GM21360 (cell line): Measurements from ENCODE around the gene MLN.

Experiments used
- ATAC-seq: cut with Tn5 transposase; IDR thresholded peaks from one replicate; pipeline ENCODE4 v1.9.1; 2021; ENCODE audit warnings: mild to moderate bottlenecking, moderate library complexity; ENCODE audit not compliant: unreplicated experiment

Gene MLN

DNA sequence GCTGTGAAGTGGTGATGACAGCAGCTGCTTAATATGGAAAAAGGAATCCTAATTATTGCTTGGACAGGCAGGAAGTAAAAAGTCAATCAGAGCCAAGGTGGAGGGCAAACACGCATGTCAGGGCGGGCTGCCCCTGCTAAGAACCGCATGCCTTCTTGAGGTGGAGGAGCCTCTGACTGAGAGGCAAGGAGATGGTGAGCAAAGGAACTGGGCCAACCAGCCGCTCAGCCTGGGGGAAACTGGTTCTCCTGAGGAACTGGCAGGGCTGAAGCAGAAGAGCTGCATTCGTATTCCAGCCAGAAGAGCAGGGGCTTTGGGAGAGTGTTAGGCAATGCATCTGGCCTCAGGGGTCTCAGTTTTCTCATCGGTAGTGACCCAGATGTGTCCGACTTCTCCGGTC, 13.1 kb upstream of the MLN start:
- ATAC-seq = no peak

DNA sequence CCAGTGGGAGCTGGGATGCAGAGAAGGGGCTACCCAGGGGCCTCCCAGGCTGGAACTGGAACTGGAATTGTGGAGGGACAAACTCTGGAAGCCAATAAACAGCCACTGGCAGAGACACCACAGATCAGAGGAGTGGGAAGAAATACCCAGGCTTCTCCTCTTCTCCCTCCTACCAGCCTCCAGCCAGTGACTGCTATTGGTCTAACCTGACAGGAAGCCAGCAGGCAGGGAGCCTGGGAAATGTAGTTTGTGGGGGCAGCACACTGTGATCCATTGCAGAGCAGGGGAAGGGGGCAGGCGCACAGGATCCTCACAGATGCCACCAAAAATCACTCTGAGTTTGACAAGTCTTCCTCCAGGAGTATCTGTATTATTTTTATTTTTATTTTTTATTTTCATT, 12.1 kb upstream of the MLN start:
- no peak for ATAC-seq

DNA sequence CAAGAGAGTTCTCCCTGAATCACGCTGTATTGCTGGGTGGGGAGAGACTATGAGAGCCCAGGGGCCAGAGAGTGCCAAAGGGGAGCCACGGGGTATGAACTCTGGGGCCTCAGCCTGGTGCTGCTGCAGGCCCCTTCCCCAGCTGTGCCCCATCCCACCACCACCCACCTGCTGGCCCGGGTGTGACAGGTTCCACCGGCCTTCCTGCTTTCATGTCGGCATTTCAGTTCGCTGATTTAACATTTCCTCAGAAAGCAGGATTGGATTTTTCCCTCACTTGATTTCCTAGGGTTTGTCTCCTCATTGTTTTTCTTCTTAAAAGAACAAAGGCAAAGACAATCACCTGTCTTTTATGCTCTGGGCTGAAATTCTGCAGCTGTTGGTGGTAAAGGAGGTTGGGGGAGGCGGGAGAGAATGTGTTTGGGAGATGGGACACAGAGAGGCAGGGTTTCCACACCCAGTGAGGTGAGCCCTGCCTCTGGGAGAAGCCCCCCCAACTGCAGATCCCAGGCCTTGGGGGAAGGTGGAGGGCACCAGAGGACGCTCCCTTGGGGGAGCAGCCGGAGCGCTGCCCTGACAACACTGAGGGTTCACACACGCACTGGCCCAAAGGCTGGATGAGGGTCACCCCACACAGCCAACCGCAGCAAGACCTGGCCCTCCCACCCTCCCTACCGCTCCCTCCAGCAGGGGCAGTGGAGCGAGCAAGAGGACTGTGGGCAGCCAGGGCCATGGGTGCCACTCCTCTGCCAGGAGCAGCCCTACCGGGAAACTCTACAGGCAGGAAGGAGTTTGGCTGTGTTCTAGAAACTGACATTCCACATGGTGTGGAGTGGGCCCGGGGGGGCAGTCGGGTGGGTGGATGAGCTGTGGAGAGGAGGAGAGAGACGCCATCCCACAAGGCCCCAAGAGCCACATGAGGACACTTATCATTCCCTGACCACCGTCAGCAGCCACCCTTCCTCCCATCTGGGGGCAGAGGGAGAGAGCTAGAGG, 10.5 kb upstream of the MLN start:
- ATAC-seq = no peak

DNA sequence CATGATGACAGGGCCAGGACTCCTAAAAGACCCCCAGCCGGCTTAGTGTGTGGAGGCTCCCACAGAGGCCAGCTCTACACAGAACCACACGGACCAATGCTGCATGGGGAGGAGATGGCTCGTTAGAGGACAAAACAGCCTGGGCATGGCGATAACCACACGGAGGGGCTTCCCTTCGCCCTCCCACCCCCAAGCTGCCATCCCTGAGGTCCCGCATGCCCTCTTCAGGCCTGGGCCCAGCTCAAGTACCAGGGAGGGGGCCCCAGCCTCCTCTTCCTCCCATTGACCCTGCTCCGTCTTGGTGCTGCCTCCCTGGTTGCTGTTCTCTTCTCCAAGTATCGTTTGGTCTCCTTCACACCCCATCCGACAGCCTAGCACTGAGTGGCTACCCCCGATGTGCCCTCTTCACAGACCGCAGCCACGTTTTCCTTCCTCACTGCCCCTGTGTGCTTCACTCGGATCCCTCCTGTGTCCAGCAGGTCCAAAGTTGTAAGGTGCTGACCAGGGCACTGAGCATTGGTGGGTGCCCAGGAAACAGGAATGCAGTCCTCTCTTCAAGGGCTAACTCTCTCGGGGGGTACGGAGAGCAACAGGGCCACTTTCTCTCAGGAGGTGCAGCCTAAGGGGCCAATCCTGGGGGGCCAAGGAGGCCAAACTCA, 9.6 kb upstream of the MLN start:
- no peak for ATAC-seq

DNA sequence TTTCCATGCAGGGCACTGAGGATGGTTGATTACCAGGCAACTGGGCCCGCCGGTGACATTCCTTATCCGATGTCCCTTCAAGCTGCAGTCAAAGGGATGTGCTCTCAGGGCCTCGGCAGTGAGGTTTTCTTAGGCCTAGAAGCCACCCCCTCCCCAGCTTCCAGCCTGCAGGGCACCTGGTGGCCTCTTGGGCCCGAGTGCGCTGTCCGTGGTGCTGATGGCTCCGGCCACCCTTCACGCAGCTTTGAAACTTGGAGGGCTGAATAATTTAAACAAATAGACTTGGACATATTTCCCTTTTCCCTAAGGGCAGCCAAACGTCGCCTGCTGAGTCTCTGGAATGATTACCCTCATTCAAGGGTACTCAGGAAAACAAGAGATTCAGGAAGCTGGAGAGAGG, 8.9 kb upstream of the MLN start:
- ATAC-seq = no peak

DNA sequence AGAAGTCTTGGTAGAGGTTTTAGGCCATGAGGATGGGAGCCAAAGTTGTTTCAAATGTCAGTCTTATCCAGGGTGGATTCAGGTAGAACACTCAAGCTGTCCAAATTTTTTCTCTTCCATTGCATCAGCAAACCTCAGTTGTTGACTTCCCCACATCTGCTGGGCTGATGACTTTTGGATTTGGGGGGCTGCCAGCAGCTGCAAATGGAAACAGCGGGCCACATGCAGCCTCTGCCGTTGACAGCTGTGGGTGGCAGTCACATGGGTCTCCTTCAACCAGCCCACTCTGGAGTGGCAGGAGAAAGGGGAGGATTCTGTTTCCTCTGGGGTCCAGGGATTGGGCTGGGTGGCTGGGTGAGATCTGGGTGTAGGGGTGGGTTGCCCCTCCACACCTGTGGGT, 5.8 kb upstream of the MLN start:
- no peak for ATAC-seq

DNA sequence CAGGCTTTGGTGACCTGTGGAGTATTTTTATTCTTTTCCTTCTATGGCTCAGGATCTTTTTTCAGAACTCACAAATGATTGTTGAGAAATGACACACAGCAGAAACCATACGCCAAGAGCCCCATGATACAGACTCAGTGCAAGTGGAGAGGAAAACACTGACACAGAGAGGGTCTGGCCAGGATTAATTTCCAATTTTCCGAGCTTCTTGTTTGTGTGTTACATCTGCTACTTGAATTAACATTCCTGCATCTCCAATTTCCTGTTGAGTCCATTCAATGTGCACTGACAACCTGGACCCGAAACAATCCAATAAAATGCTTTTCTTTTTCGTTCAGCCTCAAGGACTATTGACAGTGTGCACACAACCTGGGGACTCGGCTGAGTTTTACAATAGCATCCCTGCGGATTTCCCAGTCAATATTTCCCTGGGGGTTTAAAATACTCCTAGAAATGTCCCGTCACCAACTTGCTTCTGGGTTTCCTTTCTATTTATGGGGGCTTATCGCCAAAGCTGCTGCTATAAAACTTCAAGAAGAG, 4.9 kb upstream of the MLN start:
- ATAC-seq = no peak

DNA sequence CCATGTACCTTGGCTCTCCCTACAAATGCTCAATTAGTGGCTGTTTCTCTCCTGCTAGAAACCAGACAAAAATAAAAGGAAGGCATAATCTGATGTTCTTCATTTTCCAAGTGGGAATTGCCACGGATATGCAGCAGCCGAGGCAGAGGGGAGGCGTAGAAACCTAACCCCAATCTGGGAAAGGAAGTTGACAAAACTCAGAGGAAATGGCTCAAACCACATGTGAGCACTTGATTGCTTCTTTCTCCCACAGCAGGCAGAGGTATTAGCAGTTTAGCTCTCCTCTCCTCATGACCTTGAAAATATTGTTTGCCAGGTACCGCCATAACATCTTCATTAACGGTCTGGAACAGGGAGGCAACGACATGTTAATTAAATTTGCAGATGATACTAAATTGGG, 3.8 kb upstream of the MLN start:
- no peak for ATAC-seq

DNA sequence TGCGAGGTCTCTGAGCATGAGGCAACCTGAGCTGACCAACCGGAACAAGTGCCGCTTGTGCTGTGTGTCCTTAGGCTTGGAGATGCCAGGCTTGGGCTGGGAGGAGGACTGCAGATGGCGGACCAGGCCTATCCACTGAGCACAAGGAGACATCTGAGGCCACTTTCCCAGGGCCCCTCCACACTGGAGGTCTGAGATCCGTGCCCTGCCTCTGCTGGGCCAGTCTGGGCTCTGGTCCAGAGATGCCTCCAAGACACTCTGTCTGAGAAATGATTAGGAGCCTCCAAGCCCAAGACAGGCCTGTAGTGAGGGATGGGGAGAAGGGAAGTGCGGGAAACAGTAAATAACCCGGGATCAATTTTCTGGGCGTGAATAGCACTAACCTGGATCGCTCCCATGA, 3.0 kb upstream of the MLN start:
- no peak for ATAC-seq

DNA sequence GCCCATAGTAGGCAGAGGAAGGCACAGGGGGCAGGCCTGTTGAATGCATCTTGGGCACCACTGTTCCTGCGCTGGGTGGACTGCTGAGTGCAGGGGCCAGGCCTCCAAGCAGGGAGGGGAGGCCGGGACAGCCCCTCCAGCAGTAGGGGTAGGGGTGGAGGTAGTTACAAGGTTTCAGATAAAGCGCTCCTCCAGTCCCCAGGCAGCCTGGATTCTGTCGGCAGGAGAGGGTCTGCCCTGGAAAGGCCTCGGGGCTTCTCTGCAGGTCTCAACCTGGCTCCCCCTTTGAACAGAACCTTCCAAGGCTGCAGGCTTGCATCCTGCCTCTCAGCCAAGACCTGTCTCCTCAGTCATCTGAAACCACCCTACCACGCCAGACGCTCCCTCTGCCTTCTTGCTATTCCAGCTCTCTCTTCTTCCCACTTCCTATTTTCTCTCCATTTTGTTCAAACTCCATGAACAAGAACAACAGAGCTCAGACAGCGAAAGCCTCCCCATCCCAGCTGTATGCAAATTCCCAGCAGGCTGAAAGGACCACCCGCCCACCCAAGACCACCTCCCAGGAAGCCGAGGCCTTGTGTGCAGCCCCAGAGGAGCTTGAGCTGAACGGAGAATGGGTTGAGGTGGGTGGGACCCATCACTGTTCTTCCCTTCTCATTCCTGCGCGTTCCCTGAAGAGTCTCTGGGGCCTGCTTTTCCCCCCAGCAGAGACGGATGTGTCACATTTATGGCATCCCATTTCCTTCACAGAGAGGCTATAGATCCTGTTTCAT, 1.4 kb downstream of the MLN start:
- no peak for ATAC-seq

DNA sequence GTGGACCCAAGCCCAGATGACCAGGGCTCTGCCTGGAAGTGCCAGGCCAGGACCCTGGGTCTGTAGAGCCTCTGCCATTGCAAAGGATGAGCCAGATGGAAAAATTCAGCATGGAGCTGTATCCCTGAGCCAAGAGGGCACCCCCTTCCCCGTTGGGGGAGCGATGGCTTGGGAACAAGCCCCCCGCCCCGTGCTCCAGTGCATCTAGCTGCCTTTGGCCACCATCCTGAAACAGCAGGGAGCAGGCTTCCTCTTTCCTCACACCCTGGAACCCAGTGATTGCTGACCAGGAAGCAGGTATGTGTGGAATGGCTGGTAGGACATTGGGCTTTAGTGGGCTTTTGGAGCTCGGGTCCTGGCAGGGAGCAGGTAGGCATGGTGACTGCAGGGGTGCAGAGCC, 2.2 kb downstream of the MLN start:
- ATAC-seq = no peak

DNA sequence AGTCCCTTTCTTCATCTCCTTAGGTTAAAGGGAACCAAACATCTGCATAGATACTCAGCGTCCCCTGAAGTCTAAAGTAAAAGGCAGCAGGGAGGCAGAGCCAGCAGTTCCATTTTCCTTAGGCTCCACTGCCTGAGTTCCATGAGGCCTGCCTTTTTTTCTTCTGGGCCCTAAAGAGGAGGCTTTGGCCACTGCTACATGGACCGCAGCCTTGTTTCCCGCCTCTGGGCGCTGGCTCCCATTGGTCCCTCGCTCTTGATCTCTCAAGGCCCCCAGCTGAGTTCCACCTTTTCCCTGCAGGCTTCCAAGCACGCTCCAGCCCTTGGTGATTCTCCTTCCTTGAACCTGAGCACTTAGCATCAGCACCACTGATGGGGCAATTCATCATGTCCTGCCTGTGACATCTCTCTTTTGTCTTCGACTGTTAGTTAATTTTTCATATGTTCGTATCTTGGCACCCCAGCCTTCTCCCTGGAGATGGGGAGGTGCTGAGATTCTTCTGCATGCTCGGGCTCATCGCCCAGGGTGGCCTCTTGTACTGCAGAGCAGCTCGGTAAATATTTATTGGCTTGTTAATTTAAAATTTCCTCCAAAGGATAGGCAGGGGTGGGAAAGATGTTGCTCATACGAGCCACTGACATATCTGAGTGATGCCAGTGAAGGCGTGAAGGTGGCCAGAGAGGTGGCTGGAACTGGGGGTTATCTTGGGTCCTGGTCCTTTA, 3.4 kb downstream of the MLN start:
- no peak for ATAC-seq

DNA sequence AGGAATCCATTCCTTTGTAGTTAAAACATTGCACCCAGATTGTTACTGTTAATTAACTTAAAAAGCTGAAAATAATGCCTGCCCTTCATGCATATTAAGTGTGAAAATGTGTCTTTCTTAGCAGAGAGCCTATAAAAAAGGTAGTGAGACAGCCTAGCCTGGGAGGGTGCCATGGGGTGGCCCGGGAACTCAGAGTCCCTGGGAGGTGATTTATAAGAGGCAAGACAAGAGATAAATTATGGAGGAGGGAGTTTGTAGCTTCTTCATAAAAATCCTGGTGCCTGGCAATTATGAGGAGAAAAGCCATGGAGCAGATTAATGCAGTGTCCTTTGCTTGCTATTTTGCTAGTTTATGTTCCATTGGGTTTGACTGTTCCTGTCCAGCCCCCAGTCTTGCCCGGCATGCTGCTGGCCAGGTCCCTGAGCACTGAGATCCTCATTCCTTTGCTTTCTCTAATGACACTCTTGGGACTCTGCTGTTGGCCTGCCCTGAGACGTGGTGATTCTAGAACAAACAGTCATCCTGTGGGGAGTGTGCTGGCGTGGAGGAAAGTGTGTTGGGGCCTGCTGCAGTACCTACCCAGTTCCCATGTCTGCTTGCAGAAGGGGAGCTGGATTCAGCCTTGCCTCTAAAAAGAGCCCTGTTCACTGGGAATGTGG, 4.2 kb downstream of the MLN start:
- ATAC-seq = no peak

DNA sequence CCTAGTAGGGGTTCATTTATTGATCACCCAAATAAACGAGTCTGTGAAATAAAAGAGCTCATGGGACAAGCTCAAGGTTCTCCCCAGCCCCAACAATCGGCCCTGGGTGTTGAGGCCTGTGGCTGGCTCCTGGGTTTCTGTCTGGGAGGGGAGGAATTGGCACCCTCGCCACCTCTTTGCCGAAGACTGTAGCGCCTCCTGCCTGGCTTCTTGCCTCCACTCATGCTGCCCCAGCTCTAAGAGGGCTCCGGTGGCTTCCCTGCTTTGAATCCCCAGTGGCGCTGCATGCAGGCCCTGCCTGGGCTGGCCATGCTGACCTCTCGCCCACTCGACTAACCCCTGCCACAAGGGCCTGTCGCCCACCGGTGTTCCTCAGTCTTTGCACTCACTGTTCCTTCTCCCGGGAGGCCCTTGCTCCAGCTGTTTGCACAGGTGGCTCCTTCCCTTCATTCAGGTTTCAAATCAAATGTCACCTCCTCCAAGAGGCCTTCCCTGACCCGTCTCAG, 5.4 kb downstream of the MLN start:
- ATAC-seq = no peak

DNA sequence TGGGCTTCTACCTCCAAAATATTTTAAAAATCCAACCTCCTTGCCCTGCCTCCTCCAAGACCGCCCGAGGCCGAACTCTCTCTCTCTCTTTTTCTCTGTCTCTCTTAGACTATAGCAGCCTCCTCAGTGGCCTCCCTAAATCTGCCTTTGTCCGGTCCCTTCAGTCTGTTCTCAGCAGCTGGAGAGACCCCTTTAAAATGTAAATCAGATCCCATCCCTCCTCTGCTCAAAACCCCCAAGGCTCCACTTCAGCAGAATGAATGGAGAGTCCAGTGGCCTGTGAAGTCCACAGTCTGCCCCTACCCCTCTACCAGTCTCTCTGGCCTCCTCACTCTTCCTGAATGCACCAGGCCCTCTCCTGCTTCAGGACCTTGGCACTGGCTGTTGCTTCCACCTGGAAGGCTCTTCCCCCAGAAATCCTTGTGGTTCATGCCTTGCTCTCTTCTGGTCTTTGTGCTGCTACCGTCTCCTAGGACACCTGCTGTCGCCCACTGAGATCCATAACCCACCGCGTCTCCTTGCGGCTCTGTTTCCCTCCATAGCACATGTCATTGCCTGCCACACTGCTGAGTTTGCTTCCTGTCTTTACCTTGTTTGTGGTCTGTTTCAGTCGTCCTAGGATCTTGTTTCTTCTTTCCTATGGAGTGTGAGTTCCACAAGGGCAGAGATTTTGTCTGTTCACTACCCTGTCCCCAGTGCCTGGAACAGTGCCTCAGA, 6.0 kb downstream of the MLN start:
- no peak for ATAC-seq

DNA sequence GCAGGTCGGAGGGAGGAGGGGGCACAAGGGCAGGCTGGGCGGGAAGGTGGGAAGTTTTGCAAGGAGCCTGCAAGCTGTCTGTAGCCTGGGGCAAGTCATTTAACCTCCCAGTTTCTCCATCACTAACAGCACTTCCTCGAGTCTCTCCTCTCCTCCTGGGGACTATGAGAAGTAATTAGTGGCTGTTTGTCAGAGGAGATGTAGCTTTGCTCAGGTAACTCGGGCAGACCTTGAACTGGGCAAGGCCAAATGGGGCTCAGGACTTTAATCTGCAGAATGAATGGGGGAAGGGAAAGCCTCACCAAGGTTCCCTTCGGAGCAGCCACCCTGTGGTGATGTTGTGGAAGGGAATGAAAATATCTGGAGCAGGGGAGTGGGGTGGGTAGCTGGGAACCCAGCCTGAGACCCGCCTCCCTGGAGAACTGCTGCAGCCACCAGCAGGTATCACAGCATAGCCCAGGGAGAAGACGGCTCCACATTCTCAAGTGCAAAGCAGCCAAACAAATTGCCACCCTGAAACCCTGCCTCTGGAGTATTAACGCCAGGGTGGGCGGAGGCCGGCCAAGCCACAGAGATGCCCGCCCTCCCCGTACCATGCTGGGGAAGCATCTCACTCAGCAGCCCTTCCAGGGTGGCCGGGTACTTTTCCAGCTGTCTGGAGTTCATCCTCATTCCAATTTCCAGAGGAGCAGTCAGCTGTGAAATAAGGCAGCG, 8.7 kb downstream of the MLN start:
- no peak for ATAC-seq

DNA sequence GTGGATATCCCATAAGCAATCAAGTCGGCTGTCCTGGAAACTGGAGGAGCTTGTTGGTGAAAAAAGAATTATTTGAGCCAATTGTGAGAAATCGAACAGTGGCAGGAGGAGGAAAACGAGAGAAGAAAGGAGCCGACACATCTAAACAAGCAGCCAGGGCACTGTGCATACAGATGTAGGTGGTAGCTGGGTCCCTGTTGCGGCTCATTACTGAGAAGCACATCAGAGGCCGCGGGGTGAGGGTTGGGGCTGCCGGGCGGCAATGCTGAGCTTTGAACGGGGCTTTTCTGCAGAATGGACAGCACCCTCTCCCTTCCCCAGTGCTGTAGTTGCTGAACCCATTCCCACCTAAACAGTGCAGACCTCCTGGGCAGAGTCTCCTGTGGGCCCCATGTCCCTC, 10.8 kb downstream of the MLN start:
- ATAC-seq = no peak

DNA sequence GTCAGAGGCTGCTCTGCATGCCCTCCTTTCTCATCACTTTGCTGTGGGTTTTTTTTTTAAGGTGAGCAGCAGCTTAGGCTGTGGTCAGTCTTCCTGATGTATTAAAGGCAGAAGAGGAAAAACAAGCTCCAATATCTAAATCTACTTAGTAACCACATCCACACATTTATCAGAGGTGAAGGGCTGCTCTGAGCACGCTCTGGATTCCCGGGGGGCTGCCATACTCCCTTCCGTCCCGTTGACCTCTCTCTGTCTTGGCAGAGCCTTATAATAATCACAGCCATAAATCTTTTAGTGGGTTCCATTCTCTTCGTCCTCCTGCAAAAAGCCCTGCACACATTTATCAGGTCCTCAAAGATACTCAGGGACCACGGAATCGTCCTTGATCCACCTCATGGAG, 12.2 kb downstream of the MLN start:
- no peak for ATAC-seq

DNA sequence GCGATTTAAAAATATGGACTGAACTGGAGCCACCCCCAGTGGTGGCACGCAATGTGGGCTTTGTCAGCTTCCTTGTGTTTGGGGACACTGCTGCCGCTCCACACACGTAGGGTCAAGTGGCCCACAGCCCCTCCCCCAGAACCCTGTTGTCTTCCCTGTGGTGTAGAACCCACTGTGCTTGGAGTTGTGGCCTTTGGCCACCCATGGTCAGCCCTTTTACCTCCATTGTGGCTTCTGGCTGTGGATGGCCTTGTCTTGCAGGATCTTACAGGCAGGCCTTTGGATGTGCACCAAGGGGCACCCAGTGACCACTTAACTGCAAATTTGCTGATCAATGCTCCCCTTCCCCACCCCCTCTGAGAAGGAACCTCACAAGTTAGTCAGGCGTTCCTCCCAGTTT, 12.9 kb downstream of the MLN start:
- no peak for ATAC-seq
